Smooth muscle cell (in vitro differentiated cells): Measurements from ENCODE around the gene TBC1D24. TPM values are rescaled to one million over a fixed set of nuclear protein-coding genes. Genes with fewer than 3 reads are reported as not detected.

Experiments
- DNase-seq: peaks from one replicate; lab custom pipeline; 2025; ENCODE audit not compliant: unreplicated experiment; lab: John Stamatoyannopoulos, UW
- H2AFZ ChIP-seq: fragments of 200-600 bp; sonication (generic); 2 replicates; pipeline ENCODE4 v1.6.0; 2016; ENCODE audit warnings: antibody characterized with exemption, low read depth, mild to moderate bottlenecking
- H3F3A ChIP-seq: fragments of 200-600 bp; sonication (generic); 2 replicates; pipeline ENCODE4 v1.6.0; 2017; ENCODE audit warnings: antibody characterized with exemption, low read depth
- H3K27ac ChIP-seq: fragments of 200-600 bp; sonication (generic); 2 replicates; pipeline ENCODE4 v1.5.1; 2016; ENCODE audit warnings: low read depth, mild to moderate bottlenecking
- H3K27me3 ChIP-seq: fragments of 200-600 bp; sonication (generic); 2 replicates; pipeline ENCODE4 v1.6.1; 2016; ENCODE audit warnings: low read depth, mild to moderate bottlenecking
- H3K36me3 ChIP-seq: fragments of 200-600 bp; sonication (generic); 2 replicates; pipeline ENCODE4 v1.5.1; 2016; ENCODE audit warnings: low read depth
- H3K4me1 ChIP-seq: fragments of 200-600 bp; sonication (generic); 2 replicates; pipeline ENCODE4 v1.5.1; 2016; ENCODE audit warnings: low read depth
- H3K4me2 ChIP-seq: fragments of 200-600 bp; sonication (generic); 2 replicates; pipeline ENCODE4 v1.6.0; 2016; ENCODE audit warnings: mild to moderate bottlenecking
- H3K4me3 ChIP-seq: fragments of 200-600 bp; sonication (generic); 2 replicates; pipeline ENCODE4 v1.5.1; 2016; ENCODE audit warnings: mild to moderate bottlenecking
- H3K79me2 ChIP-seq: fragments of 200-600 bp; sonication (generic); 2 replicates; pipeline ENCODE4 v1.6.0; 2016; ENCODE audit warnings: low read depth, mild to moderate bottlenecking
- H3K9ac ChIP-seq: fragments of 200-600 bp; sonication (generic); 2 replicates; pipeline ENCODE4 v1.6.0; 2016; ENCODE audit warnings: low read depth
- H3K9me3 ChIP-seq: fragments of 200-600 bp; sonication (generic); replicated peaks from 2 replicates; pipeline ENCODE4 v1.5.1; 2016; ENCODE audit warnings: low read depth
- H4K20me1 ChIP-seq: fragments of 200-600 bp; sonication (generic); 2 replicates; pipeline ENCODE4 v1.6.0; 2016; ENCODE audit warnings: low read depth
- CTCF ChIP-seq: fragments of 200-600 bp; sonication (generic); IDR thresholded peaks from 2 replicates; pipeline ENCODE4 v1.5.1; 2017; ENCODE audit warnings: borderline replicate concordance, mild to moderate bottlenecking, antibody characterized with exemption; ENCODE audit not compliant: insufficient read depth, poor library complexity, severe bottlenecking
- WGBS: methylation state at CpG from one replicate; pipeline ENCODE4 v1.1.7; 2016; ENCODE audit warnings: low lambda C conversion rate; 5-methylcytosine and 5-hydroxymethylcytosine counted together
- polyA plus RNA-seq: library from polyadenylated mRNA; unstranded; fragments of >200 nt; fragmentation: Nextera tagmentation; extraction: Ambion mirVana; gene quantifications from 2 replicates; pipeline ENCODE4 v1.2.1, GENCODE V29; 2016
- total RNA-seq: library from RNA; depleted of rRNA; stranded (reverse); fragments of >200 nt; gene quantifications from 2 replicates; pipeline ENCODE4 v1.2.3, GENCODE V29; 2014

The TBC1D24 gene
- total and polyA plus RNA-seq, 2 experiments from 2014 or later: 5.5 to 9.2 TPM

GRCh38 chr16:2515180-2515851 is 40.4 kb downstream of the TBC1D24 start:
- peak overlapping the region; percentile 100 for H3K27ac ChIP-seq
- no peak for TF ChIP-seq CTCF
- no peak overlapping the region for H2AFZ ChIP-seq
- no peaks in the 10 kb centered on the region for H3K36me3 ChIP-seq
- H3K9ac ChIP-seq: peak overlapping the region; percentile 100
- H4K20me1 ChIP-seq: peaks cover 56% of the 10 kb centered on the region
- H3K27me3 ChIP-seq: no peaks in the 10 kb centered on the region
- peaks cover 29% of the 10 kb centered on the region for H3K4me1 ChIP-seq
- no peaks in the 10 kb centered on the region for H3K9me3 ChIP-seq
- H3K79me2 ChIP-seq: peaks cover 60% of the 10 kb centered on the region
- DNase-seq: no peak
- peaks cover 3% of the 10 kb centered on the region for H3F3A ChIP-seq
- 51% methylated on average over 14 of the region's 14 CpGs for WGBS
- H3K4me2 ChIP-seq: peak overlapping the region; percentile 98
- peak overlapping the region; percentile 100 for H3K4me3 ChIP-seq

DNA sequence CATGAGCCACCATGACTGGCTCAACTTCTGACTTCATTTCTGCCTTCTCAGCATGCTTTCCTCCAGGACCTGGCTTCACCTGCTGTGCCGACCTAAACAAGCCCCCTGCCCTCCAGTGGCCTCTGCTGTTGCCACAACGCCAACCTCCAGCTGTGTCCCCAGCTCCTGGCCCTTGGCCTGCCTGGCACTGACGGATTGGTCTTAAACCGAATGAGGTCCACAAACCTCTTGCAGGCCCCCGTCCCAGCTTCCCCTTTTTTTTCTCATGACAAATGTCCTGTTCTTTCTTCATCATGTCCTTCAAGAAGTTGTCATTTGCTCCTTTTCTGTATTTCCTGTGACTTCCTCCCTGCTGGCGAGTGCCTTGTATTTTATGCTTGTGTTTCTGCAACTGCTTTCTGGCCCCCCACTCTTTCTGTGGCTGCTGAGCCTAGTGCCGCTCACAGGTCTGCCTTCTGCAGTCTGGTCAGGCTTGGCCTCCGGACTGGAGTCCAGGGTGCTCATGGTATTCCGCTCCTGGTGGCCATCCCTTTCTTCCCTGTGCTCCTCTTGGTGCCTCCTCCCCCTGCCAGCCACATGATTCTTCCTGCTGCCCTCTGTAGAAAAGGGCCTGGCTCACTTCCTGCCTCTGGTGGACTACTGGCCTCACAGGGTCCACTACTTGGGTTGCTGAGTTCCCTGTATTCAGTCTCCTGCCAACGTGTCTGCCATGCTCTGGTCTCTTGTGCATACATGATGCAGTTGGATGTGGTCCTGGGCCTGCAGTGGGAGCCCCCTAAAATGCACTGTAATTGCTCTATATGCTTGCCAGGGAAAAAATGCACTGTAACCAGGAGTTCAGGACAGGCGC is 41.7 kb downstream of the TBC1D24 start:
- Histone ChIP-seq H3K27me3 (no peaks in the 10 kb centered on the region), H3F3A (peaks cover 3% of the 10 kb centered on the region), H3K4me1 (peaks cover 31% of the 10 kb centered on the region), H3K36me3 (no peaks in the 10 kb centered on the region), H4K20me1 (peaks cover 56% of the 10 kb centered on the region), H3K79me2 (peaks cover 67% of the 10 kb centered on the region), H3K9ac (no peak overlapping the region), H2AFZ (no peak overlapping the region), H3K4me2 (peak overlapping the region; percentile 98), H3K9me3 (no peaks in the 10 kb centered on the region), H3K27ac (peak overlapping the region; percentile 100), H3K4me3 (no peak overlapping the region)
- no peak for TF ChIP-seq CTCF
- DNase-seq: no peak
- WGBS: 93% methylated on average over 11 of the region's 11 CpGs

DNA sequence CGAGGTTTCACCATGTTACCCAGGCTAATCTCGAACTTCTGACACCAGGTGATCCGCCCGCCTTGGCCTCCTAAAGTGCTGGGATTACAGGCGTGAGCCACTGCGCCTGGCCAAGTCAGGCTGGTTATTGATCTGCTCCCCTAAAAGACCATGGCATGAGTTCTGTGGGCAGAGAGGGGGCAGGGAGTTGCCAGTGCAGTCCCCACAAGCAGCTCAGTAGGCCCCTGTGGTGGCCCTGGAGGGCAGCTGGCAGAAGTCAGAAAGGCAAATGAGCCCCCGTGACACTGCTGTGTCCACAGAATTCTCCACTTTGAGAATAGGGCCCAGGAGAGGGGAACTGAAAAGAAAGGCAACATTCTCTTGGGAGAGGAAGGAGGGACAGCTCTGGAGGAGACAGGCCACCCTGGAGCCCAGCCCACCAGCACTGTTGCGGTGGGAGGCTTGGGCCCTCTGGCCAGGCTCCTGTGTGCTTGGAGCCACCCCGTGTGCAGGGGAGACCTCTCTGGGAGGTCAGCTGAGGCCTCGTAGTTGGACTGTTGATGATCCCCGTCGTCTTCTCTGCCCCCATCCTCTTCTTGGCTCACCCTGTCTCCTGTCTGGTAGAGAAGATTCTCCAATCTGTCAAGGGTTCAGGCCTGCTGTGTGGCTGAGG is 43.2 kb downstream of the TBC1D24 start:
- peak overlapping the region; percentile 47 for H3K27ac ChIP-seq
- DNase-seq: no peak
- H3K79me2 ChIP-seq: peaks cover 67% of the 10 kb centered on the region
- H3K4me2 ChIP-seq: no peak overlapping the region
- 89% methylated on average over 12 of the region's 12 CpGs for WGBS
- H4K20me1 ChIP-seq: peaks cover 56% of the 10 kb centered on the region
- no peak overlapping the region for H3K9ac ChIP-seq
- peaks cover 2% of the 10 kb centered on the region for H3F3A ChIP-seq
- no peak for TF ChIP-seq CTCF
- peaks cover 23% of the 10 kb centered on the region for H3K4me1 ChIP-seq
- H3K36me3 ChIP-seq: no peaks in the 10 kb centered on the region
- no peak overlapping the region for H2AFZ ChIP-seq
- no peaks in the 10 kb centered on the region for H3K27me3 ChIP-seq
- H3K9me3 ChIP-seq: no peaks in the 10 kb centered on the region
- H3K4me3 ChIP-seq: no peak overlapping the region
